KG1 (cell line): ENCODE results near the gene CDH22.
A peak's percentile ranks its signal among the peaks of the same experiment; 100 is the strongest.

Source experiments
- DNase-seq: peaks from one replicate; lab custom pipeline; 2025; lab: John Stamatoyannopoulos, UW

CDH22 gene

GRCh38 chr20:46322641-46323040, 14.3 kb upstream of the CDH22 start:
- no peak for DNase-seq

- DNase-seq: no peak
Observed at GRCh38 chr20:46317685-46318177, 9.4 kb upstream of the CDH22 start.

- no peak for DNase-seq
Observed at GRCh38 chr20:46316984-46317684, 8.8 kb upstream of the CDH22 start.

- no peak for DNase-seq
Observed at GRCh38 chr20:46315311-46315710, 7.0 kb upstream of the CDH22 start.

GRCh38 chr20:46312945-46313861, 4.9 kb upstream of the CDH22 start:
- DNase-seq: no peak

GRCh38 chr20:46312075-46312944, 4.0 kb upstream of the CDH22 start:
- no peak for DNase-seq

- DNase-seq: no peak
Observed at GRCh38 chr20:46311719-46312074, 3.4 kb upstream of the CDH22 start.

- no peak for DNase-seq
Observed at GRCh38 chr20:46311039-46311650, 2.8 kb upstream of the CDH22 start.

- no peak for DNase-seq
Observed at GRCh38 chr20:46309945-46310344, 1.6 kb upstream of the CDH22 start.

- DNase-seq: no peak
Observed at GRCh38 chr20:46307999-46308257, 370 bp downstream of the CDH22 start.

GRCh38 chr20:46307139-46307998, 929 bp downstream of the CDH22 start:
- DNase-seq: peak; percentile 17

- no peak for DNase-seq
Observed at GRCh38 chr20:46306743-46307138, 1.6 kb downstream of the CDH22 start.

- no peak for DNase-seq
Observed at GRCh38 chr20:46305973-46306360, 2.3 kb downstream of the CDH22 start.

GRCh38 chr20:46305331-46305972, 2.8 kb downstream of the CDH22 start:
- DNase-seq: no peak

GRCh38 chr20:46304852-46305251, 3.4 kb downstream of the CDH22 start:
- no peak for DNase-seq

- no peak for DNase-seq
Observed at GRCh38 chr20:46304361-46304760, 3.9 kb downstream of the CDH22 start.

- DNase-seq: no peak
Observed at GRCh38 chr20:46303176-46303956, 4.9 kb downstream of the CDH22 start.

GRCh38 chr20:46302106-46302505, 6.2 kb downstream of the CDH22 start:
- DNase-seq: no peak

- DNase-seq: no peak
Observed at GRCh38 chr20:46300281-46300680, 8.0 kb downstream of the CDH22 start.

GRCh38 chr20:46299078-46299477, 9.2 kb downstream of the CDH22 start:
- no peak for DNase-seq
